Mucosa of rectum (tissue), 2 donors: ENCODE measurements around the gene MYO5C.

Source experiments
- H3K27ac ChIP-seq, 2 donors: one replicate each; pipeline ENCODE4 v1.7.0; 2013; ENCODE audit warnings: inconsistent platforms in 2 of 2, low read depth in 2 of 2, low read length in 2 of 2
- H3K27me3 ChIP-seq, 2 donors: one replicate each; pipeline ENCODE4 v1.7.0; 2013; ENCODE audit warnings: low read length in 2 of 2; ENCODE audit not compliant: control insufficient read depth in 2 of 2, insufficient read depth in 2 of 2
- H3K36me3 ChIP-seq, 2 donors: one replicate each; pipeline ENCODE4 v1.7.0; 2013; ENCODE audit warnings: low read length in 2 of 2; ENCODE audit not compliant: control insufficient read depth in 2 of 2, insufficient read depth in 2 of 2
- H3K4me1 ChIP-seq, 2 donors: one replicate each; pipeline ENCODE4 v1.7.0; 2013; ENCODE audit warnings: low read length in 2 of 2, mild to moderate bottlenecking in 1 of 2; ENCODE audit not compliant: control insufficient read depth in 2 of 2, insufficient read depth in 2 of 2
- H3K4me3 ChIP-seq, 2 donors: one replicate each; pipeline ENCODE4 v1.7.0; 2013; ENCODE audit warnings: low read length in 2 of 2
- H3K9ac ChIP-seq, 2 donors: one replicate each; pipeline ENCODE4 v1.7.0; 2013; ENCODE audit warnings: low read length in 2 of 2, low read depth in 1 of 2, mild to moderate bottlenecking in 1 of 2
- H3K9me3 ChIP-seq, 2 donors: one replicate each; pipeline ENCODE4 v1.7.0; 2013; ENCODE audit warnings: low read length in 2 of 2; ENCODE audit not compliant: control insufficient read depth in 2 of 2
- donor health status: healthy.
- donor health status: Normal muscosa, but diverticular disease.

MYO5C gene

GRCh38 chr15:52295421-52296001 is at the start of gene MYO5C:
TSS of gene MYO5C (minus strand) at chr15:52295804. CDS start at chr15:52295636, 168 bp downstream.
- Histone ChIP-seq H3K36me3 (no peaks in the 10 kb centered on the region), H3K4me3 (peak within 1 kb of the TSS; percentile 74 to 79), H3K9ac (peak within 1 kb of the TSS; percentile 77 to 85), H3K4me1 (peaks cover 15 to 21% of the 10 kb centered on the region in 2 donors), H3K27ac (peak within 1 kb of the TSS; percentile 70 to 78), H3K27me3 (no peaks in the 10 kb centered on the region), H3K9me3 (no peaks in the 10 kb centered on the region)

- H3K9ac ChIP-seq: no peak overlapping the region
Measured at GRCh38 chr15:52344592-52344991, 49.0 kb upstream of the MYO5C start.

GRCh38 chr15:52343831-52344230 is 48.2 kb upstream of the MYO5C start:
- no peak overlapping the region for H3K27ac ChIP-seq
- H3K4me1 ChIP-seq: no peaks in the 10 kb centered on the region
- H3K27me3 ChIP-seq: no peaks in the 10 kb centered on the region
- peaks cover 0 to 7% of the 10 kb centered on the region in 2 donors for H3K36me3 ChIP-seq
- no peak overlapping the region for H3K4me3 ChIP-seq
- no peak overlapping the region for H3K9ac ChIP-seq
- no peaks in the 10 kb centered on the region for H3K9me3 ChIP-seq

More at GRCh38 chr15:52344592-52344991, 49.0 kb upstream of the MYO5C start:
- H3K27me3 ChIP-seq: no peaks in the 10 kb centered on the region
- H3K4me3 ChIP-seq: no peak overlapping the region
- no peaks in the 10 kb centered on the region for H3K4me1 ChIP-seq
- H3K9me3 ChIP-seq: no peaks in the 10 kb centered on the region
- H3K27ac ChIP-seq: no peak overlapping the region
- peaks cover 3 to 12% of the 10 kb centered on the region in 2 donors for H3K36me3 ChIP-seq

- Histone ChIP-seq H3K27ac (no peak overlapping the region), H3K36me3 (peaks cover 0 to 9% of the 10 kb centered on the region in 2 donors), H3K4me1 (no peaks in the 10 kb centered on the region), H3K27me3 (no peaks in the 10 kb centered on the region), H3K4me3 (no peak overlapping the region), H3K9ac (no peak overlapping the region), H3K9me3 (no peaks in the 10 kb centered on the region)
Measured at GRCh38 chr15:52340093-52340492, 44.5 kb upstream of the MYO5C start.

- Histone ChIP-seq H3K9ac (no peak overlapping the region), H3K4me3 (no peak overlapping the region), H3K4me1 (no peaks in the 10 kb centered on the region), H3K36me3 (peaks cover 0 to 9% of the 10 kb centered on the region in 2 donors), H3K27ac (no peak overlapping the region), H3K9me3 (no peaks in the 10 kb centered on the region), H3K27me3 (no peaks in the 10 kb centered on the region)
Measured at GRCh38 chr15:52338891-52339290, 43.3 kb upstream of the MYO5C start.

GRCh38 chr15:52338058-52338457 is 42.5 kb upstream of the MYO5C start:
- no peaks in the 10 kb centered on the region for H3K4me1 ChIP-seq
- H3K27ac ChIP-seq: no peak overlapping the region
- H3K36me3 ChIP-seq: peaks cover 0 to 9% of the 10 kb centered on the region in 2 donors
- H3K9me3 ChIP-seq: no peaks in the 10 kb centered on the region
- H3K4me3 ChIP-seq: no peak overlapping the region
- H3K27me3 ChIP-seq: no peaks in the 10 kb centered on the region
- no peak overlapping the region for H3K9ac ChIP-seq

GRCh38 chr15:52337198-52337853 is 41.7 kb upstream of the MYO5C start:
- H3K4me1 ChIP-seq: no peaks in the 10 kb centered on the region
- H3K4me3 ChIP-seq: no peak overlapping the region
- no peak overlapping the region for H3K27ac ChIP-seq
- H3K27me3 ChIP-seq: no peaks in the 10 kb centered on the region
- H3K9me3 ChIP-seq: no peaks in the 10 kb centered on the region
- H3K9ac ChIP-seq: no peak overlapping the region
- H3K36me3 ChIP-seq: peaks cover 0 to 9% of the 10 kb centered on the region in 2 donors

GRCh38 chr15:52336529-52336928 is 40.9 kb upstream of the MYO5C start:
- Histone ChIP-seq H3K27me3 (no peaks in the 10 kb centered on the region), H3K36me3 (peaks cover 0 to 9% of the 10 kb centered on the region in 2 donors), H3K27ac (no peak overlapping the region), H3K9me3 (no peaks in the 10 kb centered on the region), H3K4me3 (no peak overlapping the region), H3K4me1 (no peaks in the 10 kb centered on the region), H3K9ac (no peak overlapping the region)

GRCh38 chr15:52334491-52335160 is 39.0 kb upstream of the MYO5C start:
- no peak overlapping the region for H3K27ac ChIP-seq

GRCh38 chr15:52331490-52332240 is 36.1 kb upstream of the MYO5C start:
- no peaks in the 10 kb centered on the region for H3K4me1 ChIP-seq
- H3K27ac ChIP-seq: no peak overlapping the region
- H3K27me3 ChIP-seq: no peaks in the 10 kb centered on the region
- H3K36me3 ChIP-seq: peaks cover 0 to 8% of the 10 kb centered on the region in 2 donors
- no peak overlapping the region for H3K9ac ChIP-seq
- H3K9me3 ChIP-seq: no peaks in the 10 kb centered on the region
- no peak overlapping the region for H3K4me3 ChIP-seq

More at GRCh38 chr15:52334491-52335160, 39.0 kb upstream of the MYO5C start:
- Histone ChIP-seq H3K9me3 (no peaks in the 10 kb centered on the region), H3K9ac (no peak overlapping the region), H3K36me3 (peaks cover 0 to 2% of the 10 kb centered on the region in 2 donors), H3K4me3 (no peak overlapping the region), H3K27me3 (no peaks in the 10 kb centered on the region), H3K4me1 (no peaks in the 10 kb centered on the region)
